Activated T-cell treated with anti-CD3 and anti-CD28 coated beads for 4 hours (primary cell): Measurements from ENCODE around the gene C8B.

Source experiments
- DNase-seq: peaks from one replicate; pipeline ENCODE4 v3.0.0-alpha.2; 2020

Gene C8B

DNA sequence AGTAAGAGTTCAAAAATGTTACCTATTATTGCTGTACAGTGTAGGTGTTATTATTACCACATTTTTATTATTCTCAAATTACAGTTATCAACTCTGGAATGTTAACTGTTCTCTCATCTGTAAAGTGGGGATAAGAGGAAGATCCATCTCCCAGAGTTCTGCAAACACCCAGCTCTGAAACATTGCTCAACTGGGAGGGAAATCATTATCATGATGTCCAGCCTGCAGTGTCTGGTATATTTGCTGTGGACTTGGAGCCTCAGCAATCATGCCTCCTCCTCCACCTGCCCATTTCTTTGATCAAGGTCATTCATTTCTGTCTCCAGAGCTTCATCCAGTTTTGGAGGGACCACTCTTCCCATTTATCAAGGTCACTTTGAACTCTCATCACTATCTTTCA is 71.8 kb downstream of the C8B start:
- no peak for DNase-seq

DNA sequence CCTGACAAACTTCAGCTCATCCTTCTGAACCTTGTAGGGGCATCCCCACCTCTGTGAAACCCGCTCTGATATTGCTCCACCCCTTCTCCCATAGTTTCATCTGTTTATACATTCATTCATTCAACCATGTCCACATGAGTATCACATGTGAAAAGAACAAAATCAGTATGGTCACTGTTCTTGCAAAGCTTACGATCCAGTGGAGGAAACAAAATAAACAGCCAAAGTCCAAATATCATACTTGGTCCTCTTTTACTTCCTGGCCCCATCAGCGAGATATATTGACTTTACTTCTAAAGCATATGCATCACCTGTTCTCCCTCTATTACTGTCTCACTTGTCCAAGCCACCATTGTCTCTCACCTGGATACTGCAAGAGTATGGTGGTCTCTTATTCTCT is 75.6 kb downstream of the C8B start:
- no peak for DNase-seq

DNA sequence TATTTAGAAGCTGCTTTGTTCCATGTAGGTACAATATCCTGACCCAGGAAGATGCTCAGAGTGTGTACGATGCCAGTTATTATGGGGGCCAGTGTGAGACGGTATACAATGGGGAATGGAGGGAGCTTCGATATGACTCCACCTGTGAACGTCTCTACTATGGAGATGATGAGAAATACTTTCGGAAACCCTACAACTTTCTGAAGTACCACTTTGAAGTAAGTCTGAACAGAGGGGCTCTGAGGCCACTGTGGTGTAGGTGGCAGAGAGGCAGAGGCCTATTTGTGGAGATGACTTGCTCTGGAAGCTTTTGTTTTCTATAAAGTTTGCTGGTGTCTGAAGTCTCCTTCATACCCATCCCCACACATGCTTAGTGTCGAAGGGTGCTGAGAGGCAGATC is 84.4 kb downstream of the C8B start:
- DNase-seq = no peak

DNA sequence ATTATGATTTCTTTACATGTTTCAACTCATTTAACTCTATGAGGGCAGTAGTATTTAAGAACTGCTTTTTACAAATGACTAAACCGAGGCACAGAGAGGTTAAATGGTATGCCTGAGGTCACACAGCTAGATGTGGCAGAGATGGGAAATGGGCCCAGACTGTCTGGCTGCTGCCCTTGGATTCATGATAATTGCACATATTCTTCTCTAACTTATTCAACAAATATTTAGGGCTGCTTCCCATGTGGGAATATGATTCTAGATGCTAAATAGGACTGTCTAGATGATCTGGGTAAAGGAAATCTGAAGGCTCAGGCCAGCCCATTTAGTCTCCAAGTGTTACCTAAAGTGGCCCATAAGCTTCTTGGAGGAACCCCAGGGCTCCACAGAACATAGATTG is 85.0 kb downstream of the C8B start:
- no peak for DNase-seq
